Retinal pigment epithelial cell (primary cell): ENCODE measurements around the gene TSPAN9.
A peak's percentile ranks its signal among the peaks of the same experiment; 100 is the strongest.

ENCODE experiments used
- DNase-seq: peaks from one replicate; pipeline ENCODE4 v3.0.0-alpha.2; 2010; ENCODE audit warnings: low read depth
- H3K4me3 ChIP-seq: 2 replicates; pipeline ENCODE4 v1.5.1; 2011; ENCODE audit warnings: mild to moderate bottlenecking, low read length, control low read depth, moderate library complexity
- CTCF ChIP-seq: conservative IDR thresholded peaks from 2 replicates; pipeline ENCODE4 v1.5.1; 2011; ENCODE audit warnings: low read depth, low read length, control low read depth, inconsistent platforms

TSPAN9 gene

DNA sequence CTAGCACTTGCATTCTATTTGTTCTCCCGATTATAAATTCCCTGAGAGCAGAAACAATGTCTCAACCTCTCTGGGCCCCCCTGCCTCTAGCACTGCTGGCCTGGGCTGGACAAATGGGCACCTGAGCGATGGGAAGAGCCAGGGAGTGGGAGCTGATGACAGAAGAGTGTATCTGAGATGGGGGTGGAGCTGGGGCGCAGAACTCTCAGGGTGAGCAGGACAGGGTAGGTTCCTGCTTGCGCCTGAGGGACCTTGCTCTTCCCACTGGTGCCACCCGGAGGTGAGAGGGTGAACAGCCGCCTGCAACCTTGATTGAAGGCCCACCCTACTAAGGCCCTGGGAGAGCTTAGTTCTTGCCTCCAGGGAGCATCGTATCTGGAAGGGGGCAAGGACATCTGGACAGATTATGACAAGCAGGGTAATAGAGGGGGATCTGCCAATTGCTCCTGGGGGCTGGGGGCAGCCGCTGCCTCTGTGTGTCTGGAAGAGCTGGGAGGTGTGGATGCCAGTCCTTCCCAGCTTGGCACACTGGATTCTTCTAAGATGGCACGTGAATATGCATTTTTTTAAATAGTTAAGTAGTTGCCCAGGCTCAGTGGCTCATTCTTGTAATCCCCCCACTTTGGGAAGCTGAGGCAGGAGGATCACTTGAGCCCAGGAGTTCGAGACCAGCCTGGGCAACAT lies 43.0 kb upstream of the TSPAN9 start:
- H3K4me3 ChIP-seq, result no peak overlapping the region
- peak; percentile 89 for TF ChIP-seq CTCF
- DNase-seq, result no peak

DNA sequence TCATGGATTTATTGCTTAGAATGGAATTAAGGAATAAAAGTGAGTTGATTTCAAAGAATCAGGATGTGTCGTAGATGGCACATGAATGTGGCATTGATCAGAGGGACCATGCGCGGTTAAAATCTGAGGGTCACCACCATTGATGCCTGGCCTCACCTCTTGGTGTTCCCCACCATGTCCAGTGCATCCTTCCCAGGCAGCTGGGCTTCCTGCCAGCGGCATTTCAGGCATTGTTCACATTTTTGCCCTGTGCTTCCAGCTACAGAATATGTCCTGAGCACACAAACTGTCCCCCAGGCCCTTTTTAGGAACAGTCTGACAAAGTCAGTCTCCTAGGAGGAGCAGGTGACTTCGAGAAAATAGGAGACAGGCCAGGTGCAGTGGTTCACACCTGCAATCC lies 42.0 kb upstream of the TSPAN9 start:
- no peak for TF ChIP-seq CTCF
- no peak for DNase-seq

GRCh38 chr12:3035815-3036702 lies 41.1 kb upstream of the TSPAN9 start:
- H3K4me3 ChIP-seq, result no peak overlapping the region
- TF ChIP-seq CTCF, result peak; percentile 56
- DNase-seq, result no peak

More for the DNA sequence above, 42.0 kb upstream of the TSPAN9 start:
- no peak overlapping the region for H3K4me3 ChIP-seq

GRCh38 chr12:3036901-3037600 lies 40.1 kb upstream of the TSPAN9 start:
- DNase-seq, result no peak
- no peak for TF ChIP-seq CTCF
- H3K4me3 ChIP-seq, result no peak overlapping the region

GRCh38 chr12:3038166-3038565 lies 39.0 kb upstream of the TSPAN9 start:
- no peak for DNase-seq
- TF ChIP-seq CTCF, result no peak
- H3K4me3 ChIP-seq, result no peak overlapping the region

GRCh38 chr12:3038926-3039510 lies 38.2 kb upstream of the TSPAN9 start:
- no peak overlapping the region for H3K4me3 ChIP-seq
- no peak for DNase-seq
- TF ChIP-seq CTCF, result no peak
